IMR-90 (cell line): ENCODE measurements around the gene FGR. TPM values are rescaled to one million over a fixed set of nuclear protein-coding genes. Genes with fewer than 3 reads are reported as not detected.

ENCODE experiments used
- ATAC-seq: fragments of 200-7000 bp; cut with Tn5 transposase; 2 replicates; pipeline ENCODE4 v1.9.1; 2020; ENCODE audit warnings: low read depth, mild to moderate bottlenecking, moderate library complexity
- BruUV-seq: library from RNA; stranded (reverse); fragments of 400-500 nt; replicated peaks from 2 replicates; lab custom pipeline; 2021; lab: Mats Ljungman, UMichigan
- CTCF ChIA-PET: fragments of 300-600 bp; formaldehyde crosslinking; extraction: SDS; loops from one replicate; lab custom pipeline; 2021; ENCODE audit warnings: antibody characterized with exemption; lab: Yijun Ruan, JAX
- POLR2A ChIA-PET: fragments of 300-600 bp; sonication (Branson Sonifier 250); formaldehyde crosslinking; loops from one replicate; lab custom pipeline; 2022; ENCODE audit warnings: antibody characterized with exemption; ENCODE audit not compliant: unreplicated experiment; lab: Charles Lee
- DNase-seq: peaks from one replicate; pipeline ENCODE4 v3.0.0; 2013
- H2AFZ ChIP-seq: replicated peaks from 2 replicates; pipeline ENCODE3; 2013; ENCODE audit warnings: low read length, mild to moderate bottlenecking; ENCODE audit not compliant: poor library complexity
- H2AK5ac ChIP-seq: 2 replicates; pipeline ENCODE4 v1.6.1; 2013; ENCODE audit warnings: low read depth, low read length, inconsistent platforms
- H2AK9ac ChIP-seq: replicated peaks from 2 replicates; pipeline ENCODE3; 2013; ENCODE audit warnings: mild to moderate bottlenecking, low read depth, low read length, moderate library complexity; ENCODE audit not compliant: poor library complexity
- H2BK120ac ChIP-seq: 2 replicates; pipeline ENCODE4 v1.6.1; 2013; ENCODE audit warnings: low read depth, low read length, inconsistent platforms
- H2BK15ac ChIP-seq: 3 replicates; pipeline ENCODE4 v1.6.1; 2013; ENCODE audit warnings: low read depth, low read length, inconsistent platforms
- H2BK20ac ChIP-seq: 2 replicates; pipeline ENCODE4 v1.6.1; 2013; ENCODE audit warnings: low read depth, mild to moderate bottlenecking, inconsistent platforms, low read length, moderate library complexity
- H2BK5ac ChIP-seq: 2 replicates; pipeline ENCODE4 v1.6.1; 2013; ENCODE audit warnings: mild to moderate bottlenecking, low read depth, low read length, inconsistent platforms; ENCODE audit not compliant: poor library complexity, severe bottlenecking
- H3K14ac ChIP-seq: replicated peaks from 2 replicates; pipeline ENCODE4 v1.6.1; 2013; ENCODE audit warnings: low read depth, low read length, inconsistent platforms
- H3K18ac ChIP-seq: 2 replicates; pipeline ENCODE4 v1.6.1; 2013; ENCODE audit warnings: low read depth, low read length, control low read depth
- H3K23ac ChIP-seq: 2 replicates; pipeline ENCODE4 v1.6.1; 2013; ENCODE audit warnings: low read depth, low read length, inconsistent platforms
- H3K27ac ChIP-seq: 2 replicates; pipeline ENCODE4 v1.5.1; 2013; ENCODE audit warnings: mild to moderate bottlenecking, control low read depth, low read length; ENCODE audit not compliant: insufficient read depth
- H3K27me3 ChIP-seq: 2 replicates; pipeline ENCODE4 v1.6.1; 2013; ENCODE audit warnings: low read length; ENCODE audit not compliant: control insufficient read depth, insufficient read depth
- H3K36me3 ChIP-seq: 2 replicates; pipeline ENCODE4 v1.6.1; 2013; ENCODE audit warnings: low read length, mixed read lengths; ENCODE audit not compliant: control insufficient read depth, insufficient read depth
- H3K4ac ChIP-seq: 2 replicates; pipeline ENCODE4 v1.6.1; 2013; ENCODE audit warnings: low read depth, low read length, inconsistent platforms
- H3K4me1 ChIP-seq: 2 replicates; pipeline ENCODE4 v1.6.1; 2013; ENCODE audit warnings: low read length, mixed read lengths; ENCODE audit not compliant: control insufficient read depth, insufficient read depth
- H3K4me2 ChIP-seq: 2 replicates; pipeline ENCODE4 v1.6.1; 2013; ENCODE audit warnings: low read depth, mild to moderate bottlenecking, control low read depth, low read length, moderate library complexity
- H3K4me3 ChIP-seq: 2 replicates; pipeline ENCODE4 v1.5.1; 2013; ENCODE audit warnings: low read depth, mild to moderate bottlenecking, control low read depth, low read length, moderate library complexity; ENCODE audit not compliant: insufficient read depth
- H3K56ac ChIP-seq: 2 replicates; pipeline ENCODE4 v1.6.1; 2013; ENCODE audit warnings: low read length, inconsistent platforms; ENCODE audit not compliant: insufficient read depth; ENCODE audit errors: extremely low read depth
- H3K79me1 ChIP-seq, 2 experiments: 2 replicates each; pipeline ENCODE4 v1.6.1; 2013; ENCODE audit warnings: low read length in 2 of 2, inconsistent platforms in 1 of 2, low read depth in 1 of 2
- H3K9ac ChIP-seq: 2 replicates; pipeline ENCODE4 v1.6.1; 2013; ENCODE audit warnings: low read depth, low read length, control low read depth
- H3K9me1 ChIP-seq: 2 replicates; pipeline ENCODE4 v1.6.1; 2013; ENCODE audit warnings: low read length, inconsistent platforms; ENCODE audit not compliant: insufficient read depth
- H3K9me3 ChIP-seq: 2 replicates; pipeline ENCODE4 v1.6.1; 2013; ENCODE audit warnings: low read length; ENCODE audit not compliant: control insufficient read depth, insufficient read depth
- H4K20me1 ChIP-seq: 2 replicates; pipeline ENCODE4 v1.6.1; 2013; ENCODE audit warnings: low read length, inconsistent platforms; ENCODE audit not compliant: insufficient read depth
- H4K5ac ChIP-seq: 2 replicates; pipeline ENCODE4 v1.6.1; 2013; ENCODE audit warnings: mild to moderate bottlenecking, low read depth, low read length, control low read depth
- H4K8ac ChIP-seq, 2 experiments: 2 replicates each; pipeline ENCODE4 v1.6.1; 2013; ENCODE audit warnings: low read depth in 2 of 2, low read length in 2 of 2, control low read depth in 1 of 2, inconsistent platforms in 1 of 2
- H4K91ac ChIP-seq: 2 replicates; pipeline ENCODE4 v1.6.1; 2013; ENCODE audit warnings: low read depth, low read length, inconsistent platforms; ENCODE audit not compliant: insufficient read depth
- BHLHE40 ChIP-seq: fragments of 150-350 bp; IDR thresholded peaks from 2 replicates; pipeline ENCODE4 v1.6.1; 2016; ENCODE audit warnings: mild to moderate bottlenecking, low read depth, low read length
- CEBPB ChIP-seq: IDR thresholded peaks from 2 replicates; pipeline ENCODE4 v1.6.1; 2012; ENCODE audit warnings: low read depth, low read length, improper control_type of control experiment
- CHD1 ChIP-seq: IDR thresholded peaks from 2 replicates; pipeline ENCODE4 v1.6.1; 2012; ENCODE audit warnings: low read depth, low read length, improper control_type of control experiment
- FOS ChIP-seq: fragments of 150-350 bp; IDR thresholded peaks from 2 replicates; pipeline ENCODE4 v1.6.1; 2016; ENCODE audit warnings: low read depth, low read length
- MAFK ChIP-seq: IDR thresholded peaks from 2 replicates; pipeline ENCODE4 v1.6.1; 2012; ENCODE audit warnings: low read depth, low read length, improper control_type of control experiment
- MAZ ChIP-seq: IDR thresholded peaks from 2 replicates; pipeline ENCODE4 v1.6.1; 2012; ENCODE audit warnings: low read depth, mild to moderate bottlenecking, low read length, improper control_type of control experiment, moderate library complexity, borderline replicate concordance
- MXI1 ChIP-seq: IDR thresholded peaks from 2 replicates; pipeline ENCODE4 v1.6.1; 2012; ENCODE audit warnings: low read depth, mild to moderate bottlenecking, low read length, moderate library complexity, borderline replicate concordance
- NFE2L2 ChIP-seq: fragments of 150-350 bp; IDR thresholded peaks from 2 replicates; pipeline ENCODE4 v1.6.1; 2016; ENCODE audit warnings: low read depth, mild to moderate bottlenecking, low read length
- POLR2A ChIP-seq: IDR thresholded peaks from 2 replicates; pipeline ENCODE4 v1.6.1; 2012; ENCODE audit warnings: mild to moderate bottlenecking, low read depth, low read length
- RAD21 ChIP-seq: IDR thresholded peaks from 2 replicates; pipeline ENCODE4 v1.6.1; 2012; ENCODE audit warnings: low read length, improper control_type of control experiment
- RCOR1 ChIP-seq: IDR thresholded peaks from 2 replicates; pipeline ENCODE4 v1.6.1; 2012; ENCODE audit warnings: mild to moderate bottlenecking, low read length, improper control_type of control experiment; ENCODE audit not compliant: insufficient replicate concordance
- RFX5 ChIP-seq: IDR thresholded peaks from 2 replicates; pipeline ENCODE4 v1.8.0; 2012; ENCODE audit warnings: low read depth, mild to moderate bottlenecking, low read length, moderate library complexity
- SMC3 ChIP-seq: fragments of 150-350 bp; IDR thresholded peaks from 2 replicates; pipeline ENCODE4 v1.6.1; 2016; ENCODE audit warnings: low read depth, mild to moderate bottlenecking, antibody characterized with exemption, low read length, moderate library complexity
- WGBS, 2 experiments: methylation state at CpG; one replicate each; pipeline versions ENCODE4 v1.1.5 to v1.1.7; 2013; ENCODE audit warnings: missing lambda C conversion rate in 2 of 2; ENCODE audit not compliant: insufficient read length in 1 of 2; ENCODE audit errors: extremely low coverage in 2 of 2; 5-methylcytosine and 5-hydroxymethylcytosine counted together
- dilution Hi-C: fragments of 300-500 bp; cut with HindIII; formaldehyde crosslinking; loops from one replicate; pipeline ENCODE4 v1.14.3; 2018; ENCODE audit warnings: low sequenced_read_pairs; ENCODE audit not compliant: unreplicated experiment
- in situ Hi-C: fragments of 300-500 bp; cut with MboI; formaldehyde crosslinking; loops from 3 replicates; pipeline ENCODE4 v1.14.3; 2019; ENCODE audit warnings: low sequenced_read_pairs, inconsistent platforms, mixed read lengths
- intact Hi-C: fragments of 100-400 bp; cut with micrococcal nuclease; formaldehyde crosslinking; loops from 2 replicates; pipeline ENCODE4 v1.10.0; 2022
- polyA plus RNA-seq, 3 experiments: library from polyadenylated mRNA; depleted of rRNA; stranded (reverse); fragments of >200 nt; gene quantifications; 2 replicates each; pipeline ENCODE4 v1.2.3, GENCODE V29; 2012; ENCODE audit warnings: low replicate concordance in 1 of 3
- total RNA-seq: library from RNA; depleted of rRNA; stranded (reverse); fragments of >200 nt; gene quantifications from 2 replicates; pipeline ENCODE4 v1.2.3, GENCODE V29; 2012
- TF ChIP-seq, protein P1 (sequence below): fragments of 150-350 bp; IDR thresholded peaks from 2 replicates; pipeline ENCODE4 v1.6.1; 2016; ENCODE audit warnings: low read depth, mild to moderate bottlenecking, low read length, moderate library complexity, borderline replicate concordance
- TF ChIP-seq, protein P2 (sequence below): fragments of 150-350 bp; IDR thresholded peaks from 2 replicates; pipeline ENCODE4 v1.6.1; 2017; ENCODE audit warnings: mild to moderate bottlenecking, antibody characterized with exemption, low read length, low read depth

FGR gene
- total and polyA plus RNA-seq, 2 of the 4 experiments (the other 2 are of a cell fraction): not detected

GRCh38 chr1:27623327-27624212 is 11.4 kb downstream of the FGR start:
- Histone ChIP-seq H3K9ac (no peak overlapping the region), H3K14ac (no peak overlapping the region), H3K4me2 (no peak overlapping the region), H3K36me3 (no peaks in the 10 kb centered on the region), H2BK5ac (no peak overlapping the region), H3K4ac (no peak overlapping the region), H2AK5ac (no peak overlapping the region), H3K27me3 (peaks cover 20% of the 10 kb centered on the region), H2BK120ac (no peak overlapping the region), H2AK9ac (peak overlapping the region; percentile 55), H3K4me3 (no peak overlapping the region), H3K9me1 (no peaks in the 10 kb centered on the region; the same call in 1 of the 2 replicates), H3K9me3 (no peaks in the 10 kb centered on the region), H4K5ac (no peak overlapping the region), H3K56ac (no peak overlapping the region), H3K27ac (no peak overlapping the region), H4K20me1 (no peaks in the 10 kb centered on the region), H4K8ac (no peak overlapping the region), H3K18ac (no peak overlapping the region), H4K91ac (no peak overlapping the region), H3K79me1 (no peaks in the 10 kb centered on the region), H3K23ac (no peak overlapping the region), H3K4me1 (no peaks in the 10 kb centered on the region), H2BK20ac (no peak overlapping the region), H2BK15ac (no peak overlapping the region), H2AFZ (no peak overlapping the region)
- ATAC-seq (no peak), DNase-seq (no peak)
- intact Hi-C loops: no loop called here
- BruUV-seq: no TSS peak
- ChIA-PET POLR2A (no interaction called here), CTCF (no interaction called here)
- 92% methylated on average over 4 of the region's 13 CpGs; no CpG with 5 or more reads in 1 of the 2 experiments for WGBS, 2 experiments
- dilution Hi-C loops: no loop called here
- in situ Hi-C loops: no loop called here
- TF ChIP-seq RFX5 (no peak), RCOR1 (no peak), CHD1 (no peak), CEBPB (no peak), FOS (no peak), RAD21 (no peak), MXI1 (no peak), BHLHE40 (no peak), SMC3 (no peak), POLR2A (no peak), NFE2L2 (no peak), MAZ (no peak), MAFK (no peak)
- TF ChIP-seq, protein P1, sequence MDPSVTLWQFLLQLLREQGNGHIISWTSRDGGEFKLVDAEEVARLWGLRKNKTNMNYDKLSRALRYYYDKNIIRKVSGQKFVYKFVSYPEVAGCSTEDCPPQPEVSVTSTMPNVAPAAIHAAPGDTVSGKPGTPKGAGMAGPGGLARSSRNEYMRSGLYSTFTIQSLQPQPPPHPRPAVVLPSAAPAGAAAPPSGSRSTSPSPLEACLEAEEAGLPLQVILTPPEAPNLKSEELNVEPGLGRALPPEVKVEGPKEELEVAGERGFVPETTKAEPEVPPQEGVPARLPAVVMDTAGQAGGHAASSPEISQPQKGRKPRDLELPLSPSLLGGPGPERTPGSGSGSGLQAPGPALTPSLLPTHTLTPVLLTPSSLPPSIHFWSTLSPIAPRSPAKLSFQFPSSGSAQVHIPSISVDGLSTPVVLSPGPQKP: no peak
- TF ChIP-seq, protein P2, sequence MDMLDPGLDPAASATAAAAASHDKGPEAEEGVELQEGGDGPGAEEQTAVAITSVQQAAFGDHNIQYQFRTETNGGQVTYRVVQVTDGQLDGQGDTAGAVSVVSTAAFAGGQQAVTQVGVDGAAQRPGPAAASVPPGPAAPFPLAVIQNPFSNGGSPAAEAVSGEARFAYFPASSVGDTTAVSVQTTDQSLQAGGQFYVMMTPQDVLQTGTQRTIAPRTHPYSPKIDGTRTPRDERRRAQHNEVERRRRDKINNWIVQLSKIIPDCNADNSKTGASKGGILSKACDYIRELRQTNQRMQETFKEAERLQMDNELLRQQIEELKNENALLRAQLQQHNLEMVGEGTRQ: no peak
